AG20443 (cell line): ENCODE results near the gene GAS6.
A peak's percentile ranks its signal among the peaks of the same experiment; 100 is the strongest.
"Not testable (repeated sequence)": the region's sequence is repeated elsewhere in the genome, so short reads cannot be mapped to it uniquely, and the experiment has no call there.

Experiments used
- DNase-seq: peaks from one replicate; pipeline ENCODE4 v3.0.0; 2012; ENCODE audit warnings: low spot score, mixed read lengths

GAS6 gene

GRCh38 chr13:113867913-113868312, 4.0 kb upstream of the GAS6 start:
- DNase-seq, result not testable (repeated sequence)

- DNase-seq, result no peak
Observed at GRCh38 chr13:113865427-113865826, 1.6 kb upstream of the GAS6 start.

GRCh38 chr13:113864273-113864890, 506 bp upstream of the GAS6 start:
- DNase-seq, result peak; percentile 61

DNA sequence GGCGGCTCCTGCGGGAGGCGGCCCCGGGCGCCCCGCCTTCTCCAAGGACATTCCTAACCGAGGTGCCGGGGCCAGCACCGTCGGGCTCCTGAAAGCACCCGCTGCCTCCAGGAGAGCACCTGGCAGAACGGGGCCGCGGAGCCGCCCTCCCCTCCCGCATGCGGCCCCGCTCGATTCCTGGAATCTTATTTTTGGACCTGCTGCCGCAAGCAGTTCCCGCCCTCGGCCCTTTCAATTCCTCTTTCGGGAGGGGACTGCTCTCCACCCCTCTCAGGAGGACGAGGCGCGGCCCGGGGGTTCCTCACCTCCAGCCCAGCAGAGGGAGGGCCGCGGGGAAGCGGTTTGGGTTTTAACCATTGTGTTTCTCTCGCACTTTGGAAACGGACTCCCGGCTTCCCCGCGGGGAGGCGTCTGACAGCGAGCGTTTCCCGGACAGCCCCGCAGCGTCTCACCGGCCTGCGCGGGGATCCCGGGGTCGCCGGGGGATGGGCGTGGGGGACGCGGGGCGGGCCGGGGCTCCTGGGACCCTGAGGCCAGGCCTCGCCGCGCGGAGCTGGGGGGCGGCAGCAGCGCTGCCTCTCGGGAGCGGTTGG, 849 bp downstream of the GAS6 start:
- DNase-seq, result peak; percentile 56

DNA sequence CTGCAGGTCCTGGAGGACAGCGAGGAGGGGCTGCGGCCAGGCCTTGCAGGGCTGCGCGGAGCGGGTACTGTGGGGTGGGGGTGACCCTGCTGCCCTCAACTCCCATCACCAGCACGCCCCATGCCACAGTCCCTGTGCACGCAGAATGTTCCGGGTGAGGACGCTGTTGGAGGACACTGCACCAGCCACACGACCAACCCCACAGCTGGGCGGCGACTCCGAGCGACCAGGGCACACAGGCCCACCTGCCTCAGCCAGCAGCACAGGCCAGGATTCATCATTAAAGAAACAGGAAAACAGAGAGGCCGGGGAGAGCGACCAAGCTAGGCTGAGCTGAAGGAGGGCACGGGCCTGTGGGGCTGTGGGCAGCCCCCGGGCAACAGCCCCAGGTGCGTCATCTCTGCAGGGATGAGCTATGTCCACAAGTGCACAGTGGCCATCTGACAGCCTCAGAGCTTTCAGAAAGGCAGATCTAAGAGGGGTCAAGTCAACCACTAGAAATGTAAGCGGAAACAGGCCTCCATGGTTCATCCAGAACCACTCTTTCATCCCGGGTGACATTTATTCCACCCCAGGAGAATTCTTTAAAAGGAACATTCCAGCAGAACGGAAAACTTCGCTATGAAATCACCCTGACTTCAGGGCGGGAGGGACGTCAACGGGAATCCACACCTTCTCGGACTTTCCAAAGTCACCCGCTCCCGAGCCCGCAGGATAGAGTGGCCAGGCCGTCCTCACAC, 1.5 kb downstream of the GAS6 start:
- DNase-seq, result no peak

DNA sequence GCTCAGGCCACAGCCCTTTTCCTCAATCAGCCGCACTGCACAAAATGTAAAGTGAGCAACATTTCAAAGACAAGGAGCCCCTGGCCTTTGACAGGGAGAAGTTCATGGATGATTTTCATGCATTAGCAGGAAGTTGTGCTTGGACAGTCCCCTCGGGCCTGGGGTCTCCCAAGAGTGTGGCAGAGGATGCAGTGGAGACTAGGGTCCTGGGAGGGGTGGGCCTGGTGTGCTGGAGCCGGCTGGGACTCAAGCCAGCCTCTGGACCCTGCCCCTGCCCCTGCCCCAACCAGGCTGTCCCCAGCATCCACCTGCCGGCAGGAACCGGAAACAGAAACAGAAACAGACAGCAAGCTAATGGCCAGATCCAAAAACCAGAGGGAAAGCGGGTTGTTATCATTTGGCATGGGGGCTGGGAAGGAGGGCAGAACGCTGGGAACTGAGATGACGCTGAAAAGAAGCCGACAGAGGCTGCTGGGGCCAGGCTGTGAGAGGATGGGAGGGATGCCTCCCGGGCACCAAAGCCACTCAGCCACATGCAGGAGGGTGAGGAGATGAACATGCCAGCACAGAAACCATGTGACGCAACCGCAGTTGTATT, 2.3 kb downstream of the GAS6 start:
- DNase-seq, result no peak

- DNase-seq, result no peak
Observed at GRCh38 chr13:113860665-113861432, 3.0 kb downstream of the GAS6 start.

DNA sequence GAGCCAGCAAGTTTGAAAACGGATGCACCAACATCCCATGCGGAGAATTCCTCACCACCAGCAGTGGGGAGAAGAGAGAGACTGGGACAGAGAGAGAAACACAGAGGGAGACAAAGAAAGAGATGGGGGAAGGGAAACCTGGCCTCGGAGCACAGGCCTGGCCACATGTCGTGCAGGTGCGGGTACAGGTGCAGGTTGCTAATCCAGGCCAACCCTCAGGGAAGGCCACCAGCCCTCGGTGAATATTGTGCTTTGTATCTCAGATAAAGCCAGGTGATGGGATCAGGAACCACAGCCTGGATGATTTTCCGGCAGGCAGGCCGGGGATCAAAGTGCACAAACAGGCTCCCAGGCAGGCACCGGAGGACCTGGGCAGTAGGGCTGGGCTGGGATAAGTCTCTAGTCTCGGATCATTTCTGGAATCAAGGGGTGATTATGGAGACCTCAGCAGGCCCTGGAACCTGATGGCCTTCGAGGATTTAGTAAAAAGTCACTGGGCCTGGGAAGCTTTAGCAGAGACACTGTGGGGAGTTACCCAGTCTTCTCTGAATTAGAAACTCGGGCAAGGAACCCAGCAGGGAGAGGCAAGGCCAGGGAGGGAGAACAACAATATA, 3.7 kb downstream of the GAS6 start:
- DNase-seq, result no peak

DNA sequence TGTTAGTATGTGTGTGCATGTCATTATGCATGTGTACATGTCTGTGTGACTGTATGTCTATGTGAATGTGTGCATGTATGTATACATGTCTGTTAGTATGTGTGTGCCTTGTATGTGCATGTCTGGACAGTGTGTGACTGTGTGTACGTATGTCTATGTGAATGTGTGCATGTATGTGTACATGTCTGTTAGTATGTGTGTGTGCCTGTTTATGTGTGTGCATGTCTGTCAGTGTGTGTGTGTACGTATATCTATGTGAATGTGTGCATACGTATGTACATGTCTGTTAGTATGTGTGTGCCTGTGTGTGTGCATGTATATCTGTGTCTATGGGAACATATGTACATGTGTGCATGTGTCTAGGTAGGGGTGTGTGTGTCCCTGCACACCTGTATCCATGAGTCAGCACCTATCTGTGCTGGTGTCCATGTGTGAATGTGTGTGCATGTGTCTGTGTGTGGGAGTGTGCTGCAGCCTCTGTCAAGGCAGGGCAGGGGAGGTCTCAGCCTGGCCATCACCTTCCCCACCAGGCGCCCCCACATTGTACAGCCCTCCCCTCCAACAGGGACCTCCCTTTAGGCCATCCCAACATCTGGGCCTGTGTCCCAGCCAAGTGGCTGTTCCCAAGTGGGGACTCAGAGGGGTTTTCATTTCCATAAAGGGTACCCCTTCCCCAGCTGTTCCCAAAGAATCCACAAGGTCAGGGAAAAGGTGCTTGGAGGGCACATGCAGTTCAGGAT, 4.4 kb downstream of the GAS6 start:
- DNase-seq, result no peak

DNA sequence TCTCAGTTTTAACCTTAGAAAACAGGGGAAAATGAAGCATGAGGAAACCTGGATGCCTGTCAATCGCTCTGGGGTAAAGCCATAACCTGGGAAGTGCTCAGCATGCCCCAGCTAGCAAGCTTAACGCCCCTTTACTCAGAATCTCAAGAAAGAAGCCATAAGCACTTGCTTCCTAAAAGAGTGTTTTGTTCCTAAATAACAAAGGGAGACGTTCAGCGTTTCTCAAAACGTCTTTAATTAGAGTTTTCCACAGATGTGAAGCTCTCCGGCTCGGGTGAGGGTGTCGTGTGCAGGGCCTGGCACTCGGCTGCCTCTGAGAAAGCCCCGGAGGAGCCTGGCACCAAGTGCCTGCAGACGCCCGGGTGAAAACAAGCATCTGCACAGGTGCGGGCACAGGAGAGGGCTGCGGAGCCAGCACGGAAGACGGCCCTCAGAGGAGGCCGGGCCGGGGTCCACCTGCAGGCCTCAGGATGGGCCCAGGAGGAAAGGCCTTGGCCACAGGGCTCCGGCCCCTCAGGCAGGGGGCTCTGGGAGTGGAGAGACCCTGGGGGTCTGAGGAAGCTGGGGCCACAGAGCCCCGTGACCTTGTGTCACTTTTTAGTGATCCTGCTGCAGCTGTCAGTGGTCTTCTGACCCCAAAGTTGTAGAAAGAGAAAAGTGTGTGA, 6.2 kb downstream of the GAS6 start:
- no peak for DNase-seq

- peak; percentile 71 for DNase-seq
Observed at GRCh38 chr13:113856716-113857065, 7.2 kb downstream of the GAS6 start.

- no peak for DNase-seq
Observed at GRCh38 chr13:113855931-113856715, 7.8 kb downstream of the GAS6 start.

DNA sequence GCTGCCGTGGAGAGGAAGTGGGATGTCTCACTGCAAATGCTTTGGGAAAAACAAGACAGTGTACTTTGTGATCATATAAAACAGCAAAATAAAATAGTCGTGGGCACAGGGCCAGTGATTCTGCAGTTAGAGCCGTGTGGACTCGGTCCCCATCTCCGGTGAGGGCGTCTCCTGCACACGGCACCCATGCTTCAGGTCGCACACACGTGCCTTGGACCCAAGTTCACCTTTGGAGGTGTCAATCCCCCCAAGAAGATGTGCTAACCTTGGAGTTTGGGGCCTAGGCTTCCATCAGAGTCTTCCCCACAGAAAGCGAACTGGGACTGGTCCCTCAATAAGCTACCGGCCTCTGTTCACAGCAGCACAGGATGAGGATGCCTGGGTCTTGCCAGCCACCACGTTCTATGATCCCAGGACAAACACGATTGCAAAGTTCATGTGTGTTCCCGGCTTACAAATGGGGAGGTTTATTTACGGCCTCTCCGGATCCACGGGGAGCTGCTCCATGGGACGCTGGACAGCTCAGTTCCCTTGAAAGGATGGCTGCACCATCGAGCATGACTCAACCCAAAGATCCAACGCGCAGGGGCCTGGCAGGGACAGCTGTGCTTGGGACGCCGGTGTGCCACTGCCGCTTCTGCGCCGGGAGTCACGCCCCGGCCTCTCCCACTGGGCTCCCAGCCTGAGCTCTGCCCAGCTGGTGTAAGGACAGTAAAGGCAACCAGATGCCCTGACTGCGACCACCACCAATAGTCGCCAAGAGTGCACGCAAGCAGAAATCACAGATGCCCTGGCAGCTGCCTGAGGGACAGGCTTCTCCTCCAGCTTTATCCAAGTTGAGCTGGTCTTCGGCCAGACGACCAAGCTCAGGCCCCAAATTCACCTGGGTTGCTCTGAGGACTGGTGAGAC, 8.6 kb downstream of the GAS6 start:
- DNase-seq, result no peak

- peak; percentile 69 for DNase-seq
Observed at GRCh38 chr13:113854238-113855011, 9.5 kb downstream of the GAS6 start.

- DNase-seq, result no peak
Observed at GRCh38 chr13:113853518-113854237, 10.2 kb downstream of the GAS6 start.

DNA sequence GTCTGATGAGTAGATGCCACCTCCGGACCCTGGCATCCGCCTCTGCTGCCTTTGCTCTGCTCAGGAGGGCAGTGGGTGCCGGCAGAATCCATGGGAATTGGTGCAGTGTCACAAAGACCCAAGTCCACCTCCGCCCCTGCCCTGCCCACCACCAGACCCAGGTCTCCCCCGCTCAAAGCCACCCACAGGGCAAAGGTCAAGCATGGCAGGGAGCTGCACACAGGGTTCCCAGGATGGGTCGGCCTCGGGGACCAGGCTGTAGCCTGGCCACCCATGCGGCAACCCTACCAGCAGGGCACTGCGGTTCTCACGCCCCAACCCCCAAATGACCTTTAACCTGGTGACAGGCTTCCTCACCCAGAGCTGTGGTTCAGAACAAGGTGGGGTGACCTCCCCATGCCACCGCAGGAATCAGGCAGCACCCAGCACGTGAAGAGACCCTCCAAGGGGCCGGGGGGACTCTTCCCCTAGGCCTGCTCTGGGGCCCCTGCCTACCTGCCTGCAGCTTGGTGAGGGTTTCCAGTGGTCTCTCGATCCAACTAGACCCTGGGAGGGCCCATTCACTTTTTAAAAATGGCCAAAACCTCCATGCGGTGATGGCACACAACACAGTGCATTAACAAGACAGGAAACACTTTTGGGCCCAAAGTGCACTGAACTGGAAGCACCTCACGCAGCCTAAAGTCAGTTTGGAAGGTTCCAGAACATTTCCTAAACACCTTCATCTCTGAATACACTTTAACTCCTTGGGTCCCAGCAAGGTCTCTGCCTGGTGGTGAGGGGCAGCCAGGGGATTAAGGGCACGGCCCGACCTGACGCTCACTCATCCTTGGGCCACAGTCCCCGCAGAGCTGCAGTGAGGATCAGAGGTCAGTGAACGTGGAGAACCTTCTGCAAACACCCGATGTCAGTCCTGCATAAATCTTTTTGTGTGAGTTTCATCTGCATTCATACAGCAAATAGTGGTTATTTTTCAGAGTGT, 11.0 kb downstream of the GAS6 start:
- no peak for DNase-seq
